Daoy (cell line): ENCODE measurements around the gene GALNT18. TPM values are rescaled to one million over a fixed set of nuclear protein-coding genes. Genes with fewer than 3 reads are reported as not detected.

Experiments
- DNase-seq: peaks from one replicate; pipeline ENCODE4 v3.0.0-alpha.2; 2015; ENCODE audit warnings: low read depth
- total RNA-seq: library from RNA; depleted of rRNA; stranded (reverse); fragments of >200 nt; shearing (Covaris generic); gene quantifications from 2 replicates; pipeline ENCODE4 v1.2.3, GENCODE V29; 2014

The GALNT18 gene
- total RNA-seq, 1 experiment from 2014 or later: 5.9 TPM

DNA sequence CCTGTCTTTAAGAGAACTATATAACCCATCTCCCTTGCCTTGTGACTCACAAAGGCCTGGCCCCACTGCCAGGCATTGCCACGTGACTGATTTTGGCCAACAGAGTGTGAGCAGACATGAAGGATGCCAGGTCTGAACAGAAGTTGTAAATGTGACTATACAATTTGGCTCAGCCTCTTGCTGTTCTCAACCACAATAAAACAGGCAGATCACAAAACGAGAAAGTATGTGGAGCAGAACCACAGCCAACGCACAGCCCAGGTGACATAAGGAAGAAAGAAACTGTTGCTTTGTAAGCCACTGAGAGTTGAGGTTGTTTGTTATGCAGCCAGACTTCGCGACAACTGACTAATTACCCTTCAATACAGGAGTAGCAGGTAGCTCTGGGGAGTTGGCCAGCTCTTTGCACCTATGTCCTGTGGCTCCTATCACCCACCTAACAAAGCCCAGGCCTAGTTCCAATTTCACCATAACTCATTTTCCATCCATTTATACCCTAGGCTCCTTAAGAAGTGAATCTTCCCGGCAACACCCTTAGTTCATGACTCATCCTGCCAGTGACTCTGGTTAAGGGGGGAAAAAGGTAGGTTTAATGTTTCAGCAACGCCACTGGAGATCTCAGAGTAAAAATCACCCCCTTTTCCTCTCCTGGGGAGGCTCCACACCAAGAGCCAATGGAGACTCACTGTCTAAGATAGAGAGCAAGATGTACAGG is 53.7 kb downstream of the GALNT18 start:
- DNase-seq: peak; percentile 62

- DNase-seq: no peak
Observed at GRCh38 chr11:11565636-11566035, 56.2 kb downstream of the GALNT18 start.

DNA sequence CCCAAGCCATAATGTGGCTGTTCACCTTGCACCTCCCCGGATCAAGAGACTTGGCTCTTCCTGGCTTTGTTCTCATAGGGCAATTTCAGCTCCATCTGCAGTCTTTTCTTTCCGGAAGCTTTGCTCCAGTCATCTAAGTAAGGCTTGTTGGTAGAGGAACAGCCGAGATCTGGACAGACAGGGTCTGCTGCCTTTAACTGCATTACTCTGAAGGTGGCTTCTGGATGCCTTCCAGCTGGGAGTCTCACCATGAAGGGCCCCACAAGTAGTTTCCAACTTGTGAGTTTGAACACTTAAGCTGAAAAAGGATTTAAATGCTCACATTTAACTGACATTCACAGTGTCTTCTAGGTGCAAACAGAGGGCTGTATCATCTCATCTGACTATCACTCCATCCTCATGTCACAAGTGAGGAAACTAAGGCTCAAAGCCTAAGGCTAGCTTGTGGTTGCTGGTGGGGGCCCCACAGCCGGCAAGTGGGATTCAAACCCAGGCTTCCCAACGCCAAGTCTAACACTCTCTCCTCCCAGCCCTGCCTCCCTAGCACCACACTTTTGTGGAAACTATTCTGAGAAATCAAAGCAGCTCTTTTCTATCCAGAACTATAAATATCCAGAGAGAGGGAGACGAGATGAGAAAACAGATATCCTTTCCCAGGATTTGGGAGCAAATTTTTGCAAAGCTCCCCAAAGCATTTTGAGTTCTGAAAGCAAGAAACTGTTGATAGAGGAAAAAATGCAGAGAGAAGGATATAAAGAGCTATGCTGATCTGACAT is 58.4 kb downstream of the GALNT18 start:
- no peak for DNase-seq

- DNase-seq: no peak
Observed at GRCh38 chr11:11561991-11562390, 59.8 kb downstream of the GALNT18 start.

GRCh38 chr11:11558826-11559225 is 63.0 kb downstream of the GALNT18 start:
- DNase-seq: no peak

- DNase-seq: no peak
Observed at GRCh38 chr11:11558396-11558795, 63.4 kb downstream of the GALNT18 start.

DNA sequence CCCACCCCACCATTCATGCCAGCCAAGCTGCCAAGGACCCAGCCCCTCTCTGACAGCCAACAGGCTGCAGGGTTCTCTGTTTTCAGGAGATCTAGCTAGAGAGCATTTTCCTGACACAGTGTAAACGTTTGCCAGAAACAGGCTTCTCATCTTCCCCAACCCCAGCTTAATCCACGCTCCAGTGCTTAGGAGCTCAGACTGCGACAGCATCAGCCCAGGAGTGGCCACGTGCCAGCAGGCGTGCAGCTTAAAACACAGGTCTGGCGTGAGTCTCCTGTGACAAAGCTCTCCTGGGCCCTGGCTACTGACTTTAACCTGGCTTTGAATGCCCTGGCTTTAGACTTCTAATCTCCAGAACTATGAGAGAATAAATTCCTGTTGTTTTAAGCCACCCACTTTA is 66.6 kb downstream of the GALNT18 start:
- DNase-seq: peak; percentile 11

- DNase-seq: no peak
Observed at GRCh38 chr11:11553573-11553972, 68.2 kb downstream of the GALNT18 start.

GRCh38 chr11:11552529-11553087 is 69.2 kb downstream of the GALNT18 start:
- no peak for DNase-seq

- DNase-seq: no peak
Observed at GRCh38 chr11:11550534-11550933, 71.3 kb downstream of the GALNT18 start.

DNA sequence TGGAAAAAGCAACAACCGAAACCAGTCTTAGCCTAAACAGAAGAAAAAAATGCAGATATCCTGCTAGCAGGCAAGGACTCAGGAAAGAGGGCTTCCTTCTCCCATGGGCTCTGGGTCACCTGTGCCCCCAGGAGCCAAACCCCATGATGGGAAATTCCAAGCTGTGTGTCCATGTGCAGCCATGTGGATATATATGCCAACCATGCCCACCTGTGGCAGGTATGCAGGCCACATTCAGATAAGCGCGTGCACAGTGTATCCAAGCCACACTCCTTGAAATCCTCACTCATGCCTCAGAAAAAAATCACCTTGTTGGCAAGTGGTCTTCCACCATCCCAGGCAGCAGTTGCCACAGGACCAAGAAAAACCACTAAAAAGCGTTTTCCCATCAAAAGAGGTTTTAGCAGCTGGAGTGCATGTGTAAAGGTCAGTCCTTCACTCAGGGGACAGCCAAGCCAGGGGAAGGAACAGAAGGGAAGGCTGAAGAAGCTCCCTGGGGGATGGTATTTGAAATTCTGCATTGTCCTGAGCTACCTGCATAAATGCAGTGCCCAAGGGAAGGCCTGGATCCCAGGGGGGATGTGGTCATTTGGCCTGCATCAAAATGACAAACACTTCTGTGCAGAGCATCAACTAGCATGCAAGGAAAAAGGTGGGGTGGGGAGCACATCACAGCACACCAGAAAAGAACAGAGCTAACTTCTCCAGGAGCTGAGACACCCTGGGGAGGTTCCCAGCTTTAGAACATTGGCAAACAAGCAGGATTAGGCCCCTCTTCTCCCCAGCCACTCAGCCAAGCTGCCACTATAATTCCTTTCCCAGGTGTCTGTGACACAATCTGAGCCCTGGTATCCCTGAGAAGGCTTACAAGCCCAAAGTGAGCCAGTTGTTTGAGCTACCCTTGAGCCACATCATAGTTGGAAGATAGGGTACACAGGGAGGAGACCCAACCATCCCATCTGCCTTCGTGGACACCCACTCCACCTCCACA is 76.2 kb downstream of the GALNT18 start:
- DNase-seq: no peak

- no peak for DNase-seq
Observed at GRCh38 chr11:11543656-11544055, 78.1 kb downstream of the GALNT18 start.

DNA sequence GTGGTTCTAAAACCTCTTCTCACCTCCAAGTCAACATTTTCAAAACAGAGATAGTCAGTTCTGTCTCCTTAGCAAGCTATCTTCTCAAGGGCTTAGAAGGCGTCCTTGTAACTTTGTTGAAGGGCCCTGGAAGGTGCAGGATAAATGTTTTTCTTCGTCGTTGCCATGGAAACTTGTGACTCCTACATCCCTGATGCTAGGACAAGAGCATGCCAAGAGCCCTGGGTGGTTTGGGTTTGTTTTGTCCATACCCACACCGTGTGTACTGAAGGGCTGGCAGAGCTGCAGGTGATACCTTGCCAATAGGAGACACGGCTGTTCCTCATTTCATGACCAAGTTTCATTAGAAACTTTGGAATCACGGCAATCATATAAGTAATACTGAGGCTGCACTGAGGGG is 81.6 kb downstream of the GALNT18 start:
- DNase-seq: no peak

- no peak for DNase-seq
Observed at GRCh38 chr11:11538277-11538960, 83.4 kb downstream of the GALNT18 start.

DNA sequence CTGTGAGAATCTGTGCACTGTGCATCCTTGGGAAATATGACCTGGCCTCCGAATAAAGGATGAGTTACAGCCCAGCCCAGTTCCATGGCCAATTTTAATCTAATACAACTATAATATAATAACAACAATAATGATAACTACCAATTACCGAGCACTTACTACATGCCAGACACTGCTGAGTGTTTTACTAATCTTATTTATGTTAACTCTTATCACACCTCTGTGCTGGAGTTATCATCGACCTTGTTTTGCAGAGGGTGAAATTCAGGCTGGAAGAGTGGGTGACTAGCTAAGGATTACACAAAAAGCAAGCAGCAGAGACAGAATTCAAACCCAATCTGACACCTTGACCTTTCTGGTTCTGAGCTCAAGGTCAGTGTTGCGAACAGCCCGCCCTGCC is 83.9 kb downstream of the GALNT18 start:
- no peak for DNase-seq

DNA sequence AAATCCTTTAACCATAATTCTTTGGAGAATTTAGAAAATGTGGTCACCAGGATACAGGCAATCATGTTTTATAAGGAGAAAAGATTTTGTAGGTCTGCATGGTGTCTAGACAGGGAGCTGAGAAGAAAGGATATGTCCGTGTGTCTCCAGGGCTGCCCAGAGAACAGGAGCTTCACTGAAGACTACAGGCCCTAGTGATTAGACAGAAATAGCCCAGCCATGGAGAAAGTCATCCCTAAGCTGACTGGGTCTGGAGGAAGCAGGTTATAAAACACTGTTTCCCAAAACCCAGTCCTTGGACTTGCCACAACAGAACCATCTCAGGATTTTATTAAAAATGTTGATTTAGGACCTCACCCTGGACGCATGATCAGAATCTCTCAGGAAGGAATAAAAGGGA is 84.4 kb downstream of the GALNT18 start:
- DNase-seq: no peak

GRCh38 chr11:11536650-11537049 is 85.2 kb downstream of the GALNT18 start:
- no peak for DNase-seq

- DNase-seq: peak; percentile 13
Observed at GRCh38 chr11:11535611-11536010, 86.2 kb downstream of the GALNT18 start.

GRCh38 chr11:11534981-11535380 is 86.8 kb downstream of the GALNT18 start:
- DNase-seq: no peak

DNA sequence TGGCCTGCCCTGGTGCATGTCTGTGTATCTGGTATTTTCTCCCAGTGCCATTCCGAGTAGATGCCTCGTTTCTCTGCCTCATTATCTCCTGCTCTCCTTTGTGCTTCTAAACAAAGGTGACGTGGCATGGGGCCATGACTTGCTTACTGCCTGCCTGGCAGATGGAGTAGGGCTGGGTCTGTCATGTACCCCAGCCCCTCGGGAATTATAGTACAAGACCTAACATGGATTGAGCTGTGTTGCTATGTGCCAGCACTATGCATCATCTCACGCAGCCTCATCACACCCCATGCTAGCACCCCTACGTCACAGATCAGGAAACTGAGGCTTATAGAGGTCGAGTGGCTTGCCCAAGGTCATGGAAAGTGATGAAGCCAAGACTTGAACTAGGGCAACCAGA is 88.1 kb downstream of the GALNT18 start:
- no peak for DNase-seq

- no peak for DNase-seq
Observed at GRCh38 chr11:11533057-11533456, 88.7 kb downstream of the GALNT18 start.
